Suprapubic skin (tissue), 4 donors: Measurements from ENCODE around the gene PIWIL1.

Experiments used
- EP300 ChIP-seq: sonication (generic); formaldehyde crosslinking; IDR thresholded peaks from one replicate; pipeline ENCODE4 v1.6.1; 2017; ENCODE audit warnings: antibody characterized with exemption
- POLR2AphosphoS5 ChIP-seq, 3 donors: sonication (generic); formaldehyde crosslinking; IDR thresholded peaks; one replicate each; pipeline ENCODE4 v1.6.1; 2017; ENCODE audit warnings: antibody characterized with exemption in 3 of 3
- TF ChIP-seq, protein P1 (sequence below), 2 donors: fragments of 200-600 bp in 1 of 2; fragments of 450-650 bp in 1 of 2; sonication (generic) in 1 of 2; IDR thresholded peaks; one replicate each; pipeline ENCODE4 v1.5.1; 2016 to 2019; ENCODE audit warnings: antibody characterized with exemption in 2 of 2, mild to moderate bottlenecking in 1 of 2, moderate library complexity in 1 of 2

DNA sequence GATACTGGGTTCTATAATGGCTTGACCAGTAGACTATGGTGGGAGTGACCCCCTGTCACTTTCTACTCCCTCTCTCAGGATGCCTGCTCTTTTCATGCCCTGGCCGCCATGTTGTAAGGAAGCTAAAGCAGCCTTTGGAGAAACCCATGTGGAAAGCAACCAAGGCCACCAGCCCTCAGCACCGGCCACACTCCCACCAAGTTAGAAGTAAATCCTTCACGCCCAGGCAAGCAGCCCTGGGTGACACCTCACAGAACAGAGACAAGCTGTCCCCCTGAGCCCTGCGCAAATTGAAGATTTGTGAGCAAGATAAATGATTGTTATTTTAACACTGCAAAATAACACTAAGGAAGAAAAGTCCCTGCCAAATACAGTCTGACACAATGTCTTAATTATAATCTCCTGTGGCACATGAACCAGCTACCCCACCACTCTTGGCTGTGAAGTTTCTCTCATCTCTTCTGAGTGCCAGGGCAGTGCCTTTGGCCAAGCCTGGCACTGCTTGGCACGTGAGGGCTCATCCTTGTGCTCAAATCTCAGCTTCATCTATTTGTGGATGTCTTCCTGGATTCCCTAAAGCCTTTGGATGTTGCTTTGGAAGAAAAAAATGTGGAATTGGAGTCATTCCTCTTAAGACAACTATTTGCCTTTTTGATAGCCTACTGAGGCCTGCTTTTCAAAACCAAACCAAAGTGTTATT, 39.2 kb upstream of the PIWIL1 start:
- TF ChIP-seq, protein P1, sequence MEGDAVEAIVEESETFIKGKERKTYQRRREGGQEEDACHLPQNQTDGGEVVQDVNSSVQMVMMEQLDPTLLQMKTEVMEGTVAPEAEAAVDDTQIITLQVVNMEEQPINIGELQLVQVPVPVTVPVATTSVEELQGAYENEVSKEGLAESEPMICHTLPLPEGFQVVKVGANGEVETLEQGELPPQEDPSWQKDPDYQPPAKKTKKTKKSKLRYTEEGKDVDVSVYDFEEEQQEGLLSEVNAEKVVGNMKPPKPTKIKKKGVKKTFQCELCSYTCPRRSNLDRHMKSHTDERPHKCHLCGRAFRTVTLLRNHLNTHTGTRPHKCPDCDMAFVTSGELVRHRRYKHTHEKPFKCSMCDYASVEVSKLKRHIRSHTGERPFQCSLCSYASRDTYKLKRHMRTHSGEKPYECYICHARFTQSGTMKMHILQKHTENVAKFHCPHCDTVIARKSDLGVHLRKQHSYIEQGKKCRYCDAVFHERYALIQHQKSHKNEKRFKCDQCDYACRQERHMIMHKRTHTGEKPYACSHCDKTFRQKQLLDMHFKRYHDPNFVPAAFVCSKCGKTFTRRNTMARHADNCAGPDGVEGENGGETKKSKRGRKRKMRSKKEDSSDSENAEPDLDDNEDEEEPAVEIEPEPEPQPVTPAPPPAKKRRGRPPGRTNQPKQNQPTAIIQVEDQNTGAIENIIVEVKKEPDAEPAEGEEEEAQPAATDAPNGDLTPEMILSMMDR (IDR thresholded peaks at IDR 0.05) = no peak
- no peak for TF ChIP-seq POLR2AphosphoS5 (IDR thresholded peaks at IDR 0.05)
- no peak for TF ChIP-seq EP300
